Muscle of leg (tissue), 11 donors: ENCODE measurements around the gene KCTD15. TPM values are rescaled to one million over a fixed set of nuclear protein-coding genes. Genes with fewer than 3 reads are reported as not detected.
A peak's percentile ranks its signal among the peaks of the same experiment; 100 is the strongest.

Source experiments
- DNase-seq: peaks from one replicate; pipeline ENCODE4 v3.0.0; 2013
- H3K27ac ChIP-seq: one replicate; pipeline ENCODE4 v1.5.1; 2013; ENCODE audit warnings: mild to moderate bottlenecking, low read length, control low read depth
- H3K27me3 ChIP-seq: one replicate; pipeline ENCODE4 v1.6.1; 2013; ENCODE audit warnings: low read length; ENCODE audit not compliant: control insufficient read depth, insufficient read depth
- H3K36me3 ChIP-seq: one replicate; pipeline ENCODE4 v1.6.1; 2013; ENCODE audit warnings: low read length; ENCODE audit not compliant: control insufficient read depth, insufficient read depth
- H3K4me1 ChIP-seq: one replicate; pipeline ENCODE4 v1.6.1; 2013; ENCODE audit warnings: low read length; ENCODE audit not compliant: control insufficient read depth, insufficient read depth
- H3K4me3 ChIP-seq: one replicate; pipeline ENCODE4 v1.5.1; 2013; ENCODE audit warnings: low read length, control low read depth
- H3K9me3 ChIP-seq: replicated peaks from 2 replicates; pipeline ENCODE4 v1.6.1; 2013; ENCODE audit warnings: low read depth, low read length; ENCODE audit not compliant: control insufficient read depth
- WGBS: methylation state at CpG from one replicate; pipeline ENCODE4 v1.1.5; 2013; ENCODE audit warnings: missing lambda C conversion rate; ENCODE audit not compliant: insufficient coverage; 5-methylcytosine and 5-hydroxymethylcytosine counted together
- polyA plus RNA-seq, 8 donors: library from polyadenylated mRNA; unstranded; fragments of 120-200 nt; gene quantifications; one replicate each; pipeline versions ENCODE4 v1.2.1 to v1.2.3, GENCODE V29; 2013; ENCODE audit warnings: inconsistent platforms in 1 of 8, low replicate concordance in 1 of 8; ENCODE audit not compliant: insufficient read length in 8 of 8, insufficient read depth in 1 of 8
- total RNA-seq: library from RNA; stranded (reverse); fragments of 120-200 nt; gene quantifications from one replicate; pipeline ENCODE4 v1.2.4, GENCODE V29; 2013

The KCTD15 gene
- total and polyA plus RNA-seq, 9 donors, result 23.8 to 45.8 (median 34.5) TPM

- DNase-seq, result peak; percentile 30
- peak overlapping the region; percentile 97 for H3K27ac ChIP-seq
- peak overlapping the region; percentile 31 for H3K4me3 ChIP-seq
- H3K9me3 ChIP-seq, result no peaks in the 10 kb centered on the region
- 9% methylated on average over 15 of the region's 32 CpGs for WGBS
- peaks cover 6% of the 10 kb centered on the region for H3K36me3 ChIP-seq
- H3K4me1 ChIP-seq, result peaks cover 23% of the 10 kb centered on the region
- H3K27me3 ChIP-seq, result no peaks in the 10 kb centered on the region
Observed at GRCh38 chr19:33794683-33795369, 1.8 kb upstream of the KCTD15 start.

- under 1% methylated on average over 88 of the region's 92 CpGs for WGBS
- no peaks in the 10 kb centered on the region for H3K27me3 ChIP-seq
Observed at GRCh38 chr19:33795370-33796163, 1.1 kb upstream of the KCTD15 start.

GRCh38 chr19:33797802-33798671 lies 1.4 kb downstream of the KCTD15 start:
- Histone ChIP-seq H3K9me3 (no peaks in the 10 kb centered on the region), H3K27ac (peak overlapping the region; percentile 69), H3K36me3 (peaks cover 34% of the 10 kb centered on the region), H3K27me3 (no peaks in the 10 kb centered on the region), H3K4me3 (peak overlapping the region; percentile 83), H3K4me1 (peaks cover 17% of the 10 kb centered on the region)
- WGBS, result 2% methylated on average over 41 of the region's 61 CpGs
- DNase-seq, result peak; percentile 68

More at GRCh38 chr19:33795370-33796163, 1.1 kb upstream of the KCTD15 start:
- H3K36me3 ChIP-seq, result peaks cover 11% of the 10 kb centered on the region
- H3K27ac ChIP-seq, result peak overlapping the region; percentile 97
- peaks cover 23% of the 10 kb centered on the region for H3K4me1 ChIP-seq
- peak; percentile 96 for DNase-seq
- H3K4me3 ChIP-seq, result peak overlapping the region; percentile 83
- no peaks in the 10 kb centered on the region for H3K9me3 ChIP-seq

GRCh38 chr19:33798681-33799111 lies 2.0 kb downstream of the KCTD15 start:
- no peaks in the 10 kb centered on the region for H3K9me3 ChIP-seq
- H3K27ac ChIP-seq, result peak overlapping the region; percentile 69
- H3K4me1 ChIP-seq, result peaks cover 17% of the 10 kb centered on the region
- 27% methylated on average over 9 of the region's 12 CpGs for WGBS
- DNase-seq, result peak; percentile 61
- peak overlapping the region; percentile 48 for H3K4me3 ChIP-seq
- no peaks in the 10 kb centered on the region for H3K27me3 ChIP-seq
- peaks cover 40% of the 10 kb centered on the region for H3K36me3 ChIP-seq

- H3K27me3 ChIP-seq, result no peaks in the 10 kb centered on the region
- 76% methylated on average over 5 of the region's 5 CpGs for WGBS
- H3K36me3 ChIP-seq, result peaks cover 48% of the 10 kb centered on the region
- H3K4me1 ChIP-seq, result peaks cover 17% of the 10 kb centered on the region
- H3K4me3 ChIP-seq, result no peak overlapping the region
- H3K27ac ChIP-seq, result no peak overlapping the region
- H3K9me3 ChIP-seq, result no peaks in the 10 kb centered on the region
- no peak for DNase-seq
Observed at GRCh38 chr19:33799476-33799875, 2.8 kb downstream of the KCTD15 start.

- Histone ChIP-seq H3K36me3 (peaks cover 55% of the 10 kb centered on the region), H3K27ac (no peak overlapping the region), H3K4me3 (no peak overlapping the region), H3K4me1 (peaks cover 13% of the 10 kb centered on the region), H3K9me3 (no peaks in the 10 kb centered on the region), H3K27me3 (no peaks in the 10 kb centered on the region)
- 90% methylated on average over 15 of the region's 16 CpGs for WGBS
- no peak for DNase-seq
Observed at GRCh38 chr19:33800012-33800680, 3.5 kb downstream of the KCTD15 start.

- 93% methylated on average over 3 of the region's 5 CpGs for WGBS
- Histone ChIP-seq H3K27ac (no peak overlapping the region), H3K27me3 (no peaks in the 10 kb centered on the region), H3K36me3 (peaks cover 67% of the 10 kb centered on the region), H3K4me1 (peaks cover 13% of the 10 kb centered on the region), H3K9me3 (no peaks in the 10 kb centered on the region), H3K4me3 (no peak overlapping the region)
- DNase-seq, result no peak
Observed at GRCh38 chr19:33801411-33801810, 4.7 kb downstream of the KCTD15 start.

GRCh38 chr19:33802001-33802400 lies 5.3 kb downstream of the KCTD15 start:
- no peak for DNase-seq
- Histone ChIP-seq H3K27me3 (no peaks in the 10 kb centered on the region), H3K27ac (no peak overlapping the region), H3K36me3 (peaks cover 73% of the 10 kb centered on the region), H3K4me3 (no peak overlapping the region), H3K4me1 (peaks cover 13% of the 10 kb centered on the region), H3K9me3 (no peaks in the 10 kb centered on the region)
- 77% methylated on average over 10 of the region's 10 CpGs for WGBS

GRCh38 chr19:33802801-33803200 lies 6.1 kb downstream of the KCTD15 start:
- no peak overlapping the region for H3K27ac ChIP-seq
- H3K4me1 ChIP-seq, result peaks cover 13% of the 10 kb centered on the region
- no peak for DNase-seq
- no peaks in the 10 kb centered on the region for H3K9me3 ChIP-seq
- no peak overlapping the region for H3K4me3 ChIP-seq
- peaks cover 81% of the 10 kb centered on the region for H3K36me3 ChIP-seq
- WGBS, result no CpG with 5 or more reads among the region's 1 CpG
- no peaks in the 10 kb centered on the region for H3K27me3 ChIP-seq
